Medulla oblongata (tissue), 1 donor: ENCODE results near the gene COL27A1.
A peak's percentile ranks its signal among the peaks of the same experiment; 100 is the strongest.

Experiments
- DNase-seq: peaks from one replicate; pipeline ENCODE4 v3.0.0-alpha.2; 2015; ENCODE audit errors: extremely low spot score

The COL27A1 gene

DNA sequence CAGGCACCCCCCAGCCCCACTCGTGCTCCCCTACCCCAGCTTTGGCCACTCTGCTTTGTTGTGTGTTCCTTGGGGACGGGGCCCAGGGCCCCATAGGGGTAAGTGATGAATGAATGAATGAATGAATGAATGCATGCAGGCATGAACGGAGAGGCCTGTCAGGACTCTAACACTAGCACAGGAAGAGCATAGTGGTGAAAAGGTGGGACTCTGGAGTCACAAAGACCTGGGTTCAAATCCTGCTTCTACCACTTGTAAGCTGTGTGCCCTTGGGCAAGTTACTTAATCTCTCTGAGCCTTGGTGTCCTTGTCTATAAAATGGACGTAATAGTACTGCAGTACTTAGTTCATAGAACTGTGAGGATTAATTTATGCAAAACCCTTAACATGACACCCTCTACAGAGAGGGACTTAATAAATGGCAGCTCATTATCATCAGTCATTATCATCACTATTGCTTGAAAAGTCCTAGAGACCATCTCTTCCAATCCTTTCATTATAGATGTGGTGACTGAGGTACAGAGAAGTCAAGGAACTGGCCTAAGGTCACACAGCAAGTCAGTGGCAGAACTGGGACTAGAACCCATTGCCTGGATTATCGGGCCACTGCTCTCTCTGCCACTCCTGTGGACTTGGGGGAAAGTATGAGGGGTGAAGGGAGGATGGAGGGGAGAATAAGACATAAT is 187.6 kb downstream of the COL27A1 start:
- DNase-seq = no peak

DNA sequence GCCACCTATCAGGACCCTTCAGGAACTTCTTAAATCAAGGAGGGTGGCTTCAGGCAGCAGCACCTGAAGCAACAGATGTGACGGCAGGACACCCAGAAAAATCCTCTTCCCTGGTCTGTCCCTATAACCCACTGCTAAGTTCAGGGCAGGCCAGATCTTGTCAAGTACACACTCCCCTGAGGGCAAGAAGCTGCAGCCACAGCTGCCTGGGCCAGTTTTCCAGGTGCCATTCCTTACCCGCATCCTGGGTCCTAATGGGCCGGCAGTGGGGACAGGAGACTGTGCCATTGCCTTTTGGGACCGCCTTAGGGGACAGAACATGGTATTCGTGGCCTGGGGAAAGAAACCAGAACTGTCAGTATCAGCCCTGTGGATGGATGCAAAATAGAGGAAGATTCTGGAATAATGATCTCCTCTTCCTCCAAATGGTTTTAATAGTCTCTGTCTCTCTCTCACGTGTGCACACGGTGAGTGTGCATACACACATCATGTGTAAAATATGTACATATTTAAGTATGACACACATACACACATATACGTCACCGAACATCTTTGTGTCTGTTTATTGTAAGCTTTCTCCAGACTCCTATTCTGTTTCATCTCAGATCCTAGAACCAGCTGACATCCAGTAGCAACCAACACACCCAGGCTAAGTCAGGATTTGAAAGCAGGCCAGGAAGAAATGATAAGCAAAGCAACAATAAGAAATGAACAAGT is 188.3 kb downstream of the COL27A1 start:
- DNase-seq = no peak

DNA sequence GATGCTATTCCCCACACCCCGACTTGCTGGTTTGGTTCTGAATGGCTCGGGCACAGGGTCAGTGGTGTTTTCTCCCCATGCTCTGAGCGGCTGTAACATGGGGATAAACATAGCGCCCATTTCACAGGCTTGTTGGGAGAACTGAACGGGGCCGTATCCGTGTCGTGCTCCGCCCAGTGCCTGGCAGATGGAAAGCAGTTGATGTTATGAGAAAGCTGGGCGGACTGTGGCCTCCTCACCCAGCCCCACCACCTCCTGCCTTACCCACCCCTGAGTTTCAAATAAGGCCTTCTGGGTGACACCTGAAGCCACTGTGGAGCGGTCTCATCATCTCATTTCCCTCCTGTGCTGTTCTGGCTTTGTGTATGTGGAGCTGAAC is 188.8 kb downstream of the COL27A1 start:
- DNase-seq = no peak

DNA sequence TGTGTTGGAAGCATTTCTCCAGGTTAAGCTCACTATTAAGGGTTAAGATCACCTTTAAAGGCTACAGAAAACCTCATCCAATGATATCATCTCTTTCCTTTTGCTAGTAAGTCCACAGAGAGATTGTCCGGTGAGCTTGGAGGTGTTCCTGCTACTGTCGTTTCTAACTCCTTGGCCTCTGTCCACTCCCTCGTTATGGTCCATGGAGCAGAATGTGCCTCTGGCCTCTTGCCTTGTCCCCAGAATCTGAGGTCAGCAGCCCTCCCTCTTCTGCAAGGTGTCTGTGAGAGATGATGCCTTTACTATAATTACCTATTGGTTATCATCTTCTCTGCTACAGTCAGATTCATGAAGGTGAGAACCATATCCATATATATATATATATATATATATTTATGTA is 189.4 kb downstream of the COL27A1 start:
- DNase-seq = no peak

DNA sequence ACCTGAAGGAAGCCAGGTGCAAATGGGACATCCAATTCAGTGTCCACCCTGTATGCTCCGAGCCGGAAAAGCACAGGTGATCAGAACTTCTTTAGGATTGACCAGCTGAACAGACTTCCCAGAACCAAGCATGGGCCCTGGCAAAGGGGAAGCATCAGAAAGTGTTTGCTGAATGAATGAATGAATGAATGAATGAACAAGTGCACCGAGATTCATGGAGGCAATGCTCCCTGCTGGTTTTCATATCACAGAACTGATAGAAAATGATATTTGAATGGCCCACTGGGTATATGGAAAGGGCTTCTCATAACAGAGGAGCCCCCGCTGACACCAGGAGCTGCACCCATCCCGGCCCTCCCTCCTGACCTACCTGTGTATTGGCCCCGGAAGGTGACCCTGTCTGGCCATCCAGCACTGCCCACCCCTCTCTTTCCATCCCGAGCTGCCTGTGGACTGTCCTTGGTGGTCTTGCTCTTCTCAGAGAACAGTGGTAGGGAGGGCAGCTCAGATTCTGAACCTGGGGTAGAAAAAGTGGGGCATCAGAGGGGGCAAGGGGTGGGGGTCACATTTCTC is 190.2 kb downstream of the COL27A1 start:
- DNase-seq = no peak

DNA sequence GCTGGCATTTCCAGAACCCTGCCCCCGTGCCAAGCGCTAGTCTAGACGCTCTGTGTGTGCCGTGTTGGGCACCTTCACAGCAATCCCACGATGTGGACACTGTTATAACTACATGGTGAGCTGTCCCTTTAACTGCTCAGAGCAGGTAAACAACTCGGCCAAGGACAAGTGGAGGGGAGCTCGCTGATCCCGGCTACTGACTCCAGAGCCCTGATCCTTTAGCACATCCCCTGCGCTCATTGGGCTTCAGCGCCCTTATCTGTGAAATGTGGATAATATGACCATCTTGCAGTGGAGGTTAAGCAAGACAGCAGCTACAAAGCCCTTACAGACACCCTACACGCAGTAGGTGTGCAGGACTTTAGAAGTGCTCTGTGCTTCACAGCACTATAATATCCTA is 190.8 kb downstream of the COL27A1 start:
- no peak for DNase-seq

DNA sequence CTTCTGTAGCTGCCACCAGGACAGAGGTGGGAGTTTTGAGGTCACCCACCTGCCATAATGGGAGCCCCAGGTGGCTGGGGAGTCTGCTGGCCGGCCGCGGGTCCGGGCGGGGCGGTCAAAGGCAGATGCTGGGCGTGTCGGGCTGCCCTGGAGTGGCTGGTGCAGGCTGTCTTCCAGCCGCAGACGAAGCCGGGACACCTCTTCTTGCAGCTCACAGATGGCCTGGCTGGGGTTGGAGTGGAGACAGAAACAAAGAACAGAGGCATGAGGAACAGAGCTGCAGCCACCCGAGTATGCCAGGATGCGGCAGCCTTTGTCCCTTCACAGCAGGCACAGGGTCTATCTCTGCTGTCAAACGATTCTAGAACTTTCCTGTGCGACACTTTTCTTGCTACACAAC is 192.3 kb downstream of the COL27A1 start:
- peak; percentile 88 for DNase-seq

DNA sequence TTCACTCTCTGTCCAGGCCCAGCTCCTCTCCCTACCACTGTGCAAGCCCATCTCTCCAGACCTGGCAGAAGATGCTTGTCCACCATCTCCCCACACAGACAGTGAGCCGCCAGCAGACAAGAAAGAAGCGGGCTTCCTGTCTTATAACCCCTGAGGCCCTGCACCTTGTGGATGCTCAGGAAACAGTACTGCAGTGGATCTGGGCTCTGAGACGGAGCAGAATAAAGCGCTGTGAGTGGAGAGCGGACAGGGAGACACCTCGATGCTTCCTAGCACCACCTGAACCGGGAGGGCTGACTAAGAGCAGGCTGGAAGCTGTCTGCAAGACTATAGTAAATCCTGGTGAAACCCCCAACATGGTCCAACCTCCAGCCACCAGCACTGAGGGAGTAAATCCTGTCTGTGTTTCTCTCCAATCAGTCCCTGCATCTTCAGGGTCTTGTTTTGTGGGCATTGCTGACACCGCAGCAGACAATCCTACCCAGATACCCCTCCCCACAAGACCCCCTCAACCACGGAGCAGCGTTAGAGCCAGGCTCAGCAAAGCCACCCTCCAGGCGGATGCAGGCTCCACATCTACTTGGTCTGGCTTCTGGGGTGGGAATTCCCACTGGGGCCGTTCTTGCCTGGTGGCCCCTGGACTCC is 193.0 kb downstream of the COL27A1 start:
- DNase-seq = no peak

DNA sequence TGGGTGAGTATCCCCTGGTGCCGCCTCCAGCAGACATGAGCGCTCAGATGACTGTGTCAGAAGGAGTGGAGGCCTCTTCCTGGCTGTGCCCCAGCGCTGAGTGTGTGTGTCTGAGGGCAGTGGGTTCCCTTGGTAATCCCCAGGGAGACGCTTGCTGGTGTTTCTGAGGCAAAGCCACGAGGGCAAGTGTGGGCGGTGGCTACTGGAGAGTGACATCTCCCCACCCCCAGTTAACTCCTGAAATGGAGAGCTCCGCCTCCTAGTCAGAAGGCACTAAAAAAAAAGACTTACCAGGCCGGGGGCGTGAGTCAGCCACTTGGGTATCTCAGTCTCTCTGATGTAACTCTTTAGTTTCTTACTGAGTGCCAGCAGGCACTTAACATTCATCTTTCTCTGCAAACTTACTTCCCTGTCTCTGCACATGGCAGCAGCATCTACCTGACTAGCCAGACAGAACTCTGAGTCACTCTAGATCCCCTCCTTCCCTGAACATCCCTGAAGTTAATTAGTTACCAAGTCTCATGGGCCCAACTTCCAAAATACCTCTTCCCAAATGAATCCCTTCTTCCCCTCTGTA is 193.7 kb downstream of the COL27A1 start:
- peak; percentile 75 for DNase-seq

DNA sequence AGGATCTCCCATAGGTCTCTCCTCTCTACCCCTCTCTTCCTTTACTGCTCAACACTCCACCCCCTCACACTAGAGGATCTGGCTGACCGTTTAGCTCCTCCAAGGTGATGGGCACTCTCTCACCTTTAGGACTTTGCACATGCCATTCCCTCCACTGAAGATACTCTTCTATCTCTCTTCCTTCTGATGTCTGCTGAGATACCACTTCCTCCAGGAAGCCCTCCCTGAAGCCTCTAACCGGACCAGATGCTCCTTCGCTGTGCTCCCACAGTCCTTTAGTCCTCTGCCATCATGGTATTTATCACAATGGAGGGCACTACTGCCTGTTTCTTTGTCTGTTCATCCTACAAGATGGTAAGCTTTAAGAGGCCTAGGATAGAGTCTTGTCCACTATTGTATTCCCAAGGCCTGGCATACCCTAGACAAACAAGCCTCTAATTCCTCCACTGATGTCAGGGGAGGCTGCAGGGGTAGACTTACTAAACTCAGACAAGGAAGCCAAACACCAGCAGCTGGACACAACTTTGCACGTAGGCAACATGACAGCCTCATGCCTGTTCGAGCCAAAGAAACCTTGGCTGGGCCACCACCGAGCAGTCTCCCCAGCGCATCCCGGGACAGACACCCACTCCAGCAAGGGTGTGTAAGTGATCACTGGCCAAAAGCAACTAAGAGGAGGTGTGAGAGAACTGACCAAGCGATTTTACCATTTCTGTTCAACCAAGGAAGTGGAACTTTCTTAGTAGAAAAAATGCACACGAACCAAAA is 194.6 kb downstream of the COL27A1 start:
- DNase-seq = no peak

DNA sequence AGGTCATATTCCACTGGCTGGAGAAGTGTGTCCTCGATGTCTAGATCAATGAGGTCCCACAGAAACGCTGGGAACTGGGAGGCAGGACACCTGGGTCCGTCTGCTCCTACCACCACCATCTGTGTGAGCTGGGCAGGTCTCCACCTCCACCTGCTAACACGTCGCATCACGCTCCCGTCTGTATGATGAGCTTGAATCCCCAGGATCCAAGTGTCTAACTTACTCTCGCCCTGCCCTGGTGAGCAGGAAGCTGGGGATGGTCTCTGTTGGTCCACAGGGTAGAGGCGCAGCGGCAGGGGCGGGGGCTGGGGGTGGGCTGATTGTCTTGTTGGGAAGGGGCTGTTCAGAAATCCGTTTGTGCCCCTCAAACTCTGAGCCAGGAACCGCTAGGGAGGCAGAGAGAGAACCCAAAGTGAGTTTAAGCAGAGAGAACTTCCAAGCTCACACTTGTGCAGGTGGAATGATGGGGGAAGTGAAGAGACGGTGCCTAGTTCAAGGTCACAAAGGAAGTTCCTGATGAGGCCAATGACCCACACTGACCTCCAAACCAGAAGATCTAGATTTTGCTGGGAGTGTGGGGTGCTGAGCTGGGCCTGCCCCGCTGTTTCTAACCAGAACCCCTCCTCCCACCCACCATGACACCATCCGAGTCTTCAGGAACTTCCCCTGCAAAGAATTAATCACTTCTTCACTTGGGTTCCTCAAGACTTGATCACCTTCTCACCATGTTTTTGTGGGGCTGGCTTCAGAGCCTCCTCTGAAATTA is 195.5 kb downstream of the COL27A1 start:
- no peak for DNase-seq

DNA sequence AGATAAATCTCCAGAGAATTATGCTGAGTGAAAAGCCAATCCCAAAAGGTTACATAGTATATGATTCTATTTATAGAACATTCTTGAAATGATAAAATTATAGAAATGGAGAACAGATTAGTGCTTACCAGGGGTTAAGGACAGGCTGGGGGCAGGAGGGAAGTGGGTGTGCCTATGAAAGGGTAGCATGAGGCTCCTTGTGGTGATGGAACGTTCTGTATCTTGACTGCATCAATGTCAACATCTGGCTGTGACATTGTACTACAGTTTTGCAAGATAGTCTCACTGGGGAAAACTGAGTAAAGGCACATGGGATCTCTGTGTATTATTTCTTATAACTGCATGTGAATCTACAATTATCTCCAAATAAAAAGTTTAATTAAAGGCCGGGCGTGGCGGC is 196.6 kb downstream of the COL27A1 start:
- no peak for DNase-seq

DNA sequence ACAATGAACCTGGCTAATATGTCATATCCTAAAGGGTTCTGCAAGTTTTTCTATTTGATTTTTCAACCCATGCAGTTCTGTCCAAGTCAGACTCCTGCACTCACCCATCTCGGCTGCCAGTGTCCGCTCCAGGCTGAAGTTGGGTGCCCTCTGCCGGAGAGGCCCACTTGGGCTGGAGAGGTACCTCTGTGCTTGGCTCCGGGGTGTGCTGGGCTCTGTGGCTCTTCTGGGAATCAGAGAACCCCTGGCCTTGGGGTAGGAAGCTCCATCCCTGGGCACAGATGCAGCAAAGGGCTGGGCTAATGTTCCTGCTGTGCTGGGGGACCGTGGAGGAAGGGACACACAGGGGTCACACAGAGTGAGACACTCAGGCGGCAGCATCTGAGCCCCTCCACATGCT is 200.5 kb downstream of the COL27A1 start:
- no peak for DNase-seq

DNA sequence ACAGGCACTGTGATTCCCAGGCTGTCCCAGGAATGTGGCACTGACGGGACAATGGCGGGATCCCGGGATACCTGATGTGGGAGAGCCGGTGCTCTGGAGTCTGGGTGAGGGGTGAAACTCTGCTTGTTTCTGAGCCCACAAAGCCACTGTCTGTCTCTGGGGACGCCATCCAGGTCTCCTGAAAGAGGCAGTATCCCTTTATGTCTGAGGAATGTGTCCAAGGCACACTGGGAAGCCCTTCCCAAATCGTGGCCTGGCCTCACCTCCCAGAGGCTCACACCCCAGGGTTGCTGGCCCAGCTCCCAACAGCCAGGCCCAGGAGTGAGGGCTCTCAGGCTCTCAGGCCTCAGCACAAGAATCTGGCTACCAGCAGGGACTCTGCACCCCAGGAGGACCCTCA is 201.5 kb downstream of the COL27A1 start:
- no peak for DNase-seq

DNA sequence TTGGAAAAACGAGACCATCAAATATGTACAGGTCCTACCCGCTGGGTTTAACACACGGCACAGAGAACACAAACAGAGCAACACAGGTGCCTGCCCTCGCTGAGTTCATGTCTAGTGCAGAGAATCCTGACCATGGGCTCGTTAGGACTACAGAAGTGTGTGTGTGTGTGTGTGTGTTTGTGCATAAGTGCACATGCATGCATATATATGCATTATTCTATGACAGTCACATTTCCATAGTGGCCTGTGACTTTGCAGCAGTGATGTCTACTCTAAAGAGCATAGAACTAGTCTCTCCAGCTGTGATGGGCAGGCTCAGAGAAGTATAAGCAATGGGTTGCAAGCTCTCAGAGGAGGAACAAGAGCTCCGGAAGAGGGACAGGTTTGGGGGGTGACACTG is 202.0 kb downstream of the COL27A1 start:
- DNase-seq = no peak

DNA sequence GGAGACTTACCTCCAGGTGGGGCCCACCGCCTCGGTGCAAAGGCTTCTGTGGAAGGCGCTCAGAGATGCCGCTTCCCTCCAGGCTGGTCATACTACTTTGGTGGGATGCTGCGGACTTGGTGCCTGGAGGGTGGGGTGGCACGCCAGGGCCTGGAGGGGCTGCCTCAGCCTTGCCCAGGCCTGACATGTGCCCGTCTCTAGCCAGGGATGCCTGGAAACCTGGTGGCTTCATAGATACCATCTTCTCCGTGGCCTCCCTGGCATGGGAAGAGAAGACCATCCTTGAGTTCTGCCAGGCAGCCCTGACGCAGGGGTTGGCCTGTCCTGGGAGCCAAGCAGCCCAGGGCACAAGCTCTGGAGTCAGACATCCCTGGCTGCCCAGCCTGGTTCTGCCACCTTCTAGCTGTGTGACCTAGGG is 202.6 kb downstream of the COL27A1 start:
- DNase-seq = no peak

DNA sequence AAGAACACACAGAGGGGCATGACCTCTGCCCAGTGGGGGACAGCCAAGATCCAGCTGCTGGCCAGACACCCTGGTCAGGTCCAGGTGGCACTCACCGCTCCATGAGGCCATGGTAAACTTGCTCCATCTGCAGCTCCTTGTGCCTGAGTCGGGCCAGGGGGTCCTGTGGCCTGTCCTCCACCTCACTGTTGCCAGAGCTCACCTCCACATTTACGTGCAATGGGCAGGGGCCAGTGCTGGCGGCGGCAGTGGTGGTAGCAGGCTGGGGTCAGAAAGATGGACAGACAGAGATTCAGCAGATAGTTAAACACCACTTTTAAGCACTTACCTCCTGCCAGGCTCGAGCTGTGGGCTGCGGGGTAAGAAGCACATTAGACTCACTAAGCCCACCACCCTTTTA is 204.5 kb downstream of the COL27A1 start:
- DNase-seq = no peak

DNA sequence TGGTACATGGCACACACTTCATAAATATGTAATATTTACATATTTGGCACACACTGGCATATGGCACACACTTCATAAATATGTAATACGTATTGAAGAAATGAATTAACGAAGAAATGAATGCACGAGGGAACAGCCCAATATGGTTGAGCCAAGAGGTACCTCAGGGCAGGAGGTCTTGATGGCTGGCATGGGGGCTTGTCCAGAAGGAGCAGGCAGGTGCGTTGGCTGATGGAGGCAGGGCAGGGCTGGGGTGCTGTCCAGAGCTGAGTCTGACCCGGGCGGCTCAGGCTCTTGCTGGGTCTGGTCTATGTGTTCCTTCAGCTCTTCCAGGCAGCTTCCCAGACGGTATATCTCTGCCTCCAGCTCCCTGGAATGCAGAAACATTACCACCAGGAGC is 206.2 kb downstream of the COL27A1 start:
- DNase-seq = no peak
